Measurements from ENCODE around the gene NTRK1.

GRCh38 chr1:156812293-156812990, 48.2 kb upstream of the NTRK1 start:
- TF ChIP-seq CTCF (conservative IDR thresholded peaks at IDR 0.05) (no peak), EZH2 (IDR thresholded peaks at IDR 0.05; ENCODE audit: low read depth) (no peak)

Measured in PC-9 (cell line).